WTC11 (cell line): ENCODE results near the gene HOXD12. TPM values are rescaled to one million over a fixed set of nuclear protein-coding genes. Genes with fewer than 3 reads are reported as not detected.

ENCODE experiments used
- ATAC-seq: fragments of 200-7000 bp; cut with Tn5 transposase; 2 replicates; pipeline ENCODE4 v1.10.0; 2021; ENCODE audit warnings: mild to moderate bottlenecking, moderate library complexity
- CTCF ChIA-PET: fragments of 300-600 bp; sonication (Branson Sonifier 250); formaldehyde crosslinking; loops from one replicate; lab custom pipeline; 2021; ENCODE audit warnings: antibody characterized with exemption; lab: Charles Lee
- POLR2A ChIA-PET: fragments of 350-600 bp; sonication (Branson Sonifier 250); formaldehyde crosslinking; loops from one replicate; lab custom pipeline; 2021; ENCODE audit warnings: antibody characterized with exemption; lab: Charles Lee
- DNase-seq: peaks from one replicate; pipeline ENCODE4 v3.0.0; 2021; ENCODE audit warnings: low spot score
- H3K27ac Mint-ChIP-seq: 2 replicates; pipeline ENCODE4 v1.8.0; 2021; ENCODE audit warnings: mixed read lengths
- H3K27me3 Mint-ChIP-seq: 2 replicates; pipeline ENCODE4 v1.8.0; 2021; ENCODE audit warnings: low read depth, mild to moderate bottlenecking, moderate library complexity, mixed read lengths
- H3K36me3 Mint-ChIP-seq: 2 replicates; pipeline ENCODE4 v1.8.0; 2021; ENCODE audit warnings: mixed read lengths
- H3K4me1 Mint-ChIP-seq: 2 replicates; pipeline ENCODE4 v1.8.0; 2022; ENCODE audit warnings: mixed read lengths
- H3K4me3 Mint-ChIP-seq: 2 replicates; pipeline ENCODE4 v1.8.0; 2021; ENCODE audit warnings: mild to moderate bottlenecking, moderate library complexity, mixed read lengths
- H3K9me3 Mint-ChIP-seq: 2 replicates; pipeline ENCODE4 v1.8.0; 2021; ENCODE audit warnings: mixed read lengths
- AFF4 ChIP-seq: sonication (generic); formaldehyde crosslinking; IDR thresholded peaks from 2 replicates; pipeline ENCODE4 v1.8.1; 2023; ENCODE audit warnings: mild to moderate bottlenecking, missing genetic modification reagents, borderline replicate concordance
- CDX4 ChIP-seq: fragments of 250-450 bp; sonication (Bioruptor Pico); IDR thresholded peaks from 2 replicates; pipeline ENCODE4 v1.9.0; 2021; ENCODE audit warnings: moderate library complexity, mild to moderate bottlenecking, inconsistent platforms, borderline replicate concordance
- CREM ChIP-seq: sonication (generic); formaldehyde crosslinking; IDR thresholded peaks from 2 replicates; pipeline ENCODE4 v1.8.1; 2022; ENCODE audit warnings: mild to moderate bottlenecking, missing genetic modification reagents, moderate library complexity
- ETV6 ChIP-seq: sonication (generic); formaldehyde crosslinking; IDR thresholded peaks from 2 replicates; pipeline ENCODE4 v1.8.1; 2022; ENCODE audit warnings: mild to moderate bottlenecking, missing genetic modification reagents
- MXD4 ChIP-seq: fragments of 250-450 bp; sonication (Bioruptor Pico); IDR thresholded peaks from 2 replicates; pipeline ENCODE4 v1.8.0; 2021; ENCODE audit warnings: mild to moderate bottlenecking, moderate library complexity, borderline replicate concordance
- ZBTB21 ChIP-seq: sonication (generic); formaldehyde crosslinking; IDR thresholded peaks from 2 replicates; pipeline ENCODE4 v1.8.1; 2023; ENCODE audit warnings: mild to moderate bottlenecking, missing genetic modification reagents, borderline replicate concordance
- ZMAT4 ChIP-seq: fragments of 250-450 bp; sonication (Bioruptor Pico); IDR thresholded peaks from 2 replicates; pipeline ENCODE4 v1.9.0; 2021; ENCODE audit warnings: mild to moderate bottlenecking
- ZNF416 ChIP-seq: fragments of 250-450 bp; sonication (Bioruptor Pico); IDR thresholded peaks from 2 replicates; pipeline ENCODE4 v1.9.0; 2021; ENCODE audit warnings: mild to moderate bottlenecking, inconsistent platforms
- total RNA-seq: library from RNA; stranded (reverse); gene quantifications from 3 replicates; pipeline ENCODE4 v1.2.3, GENCODE V29; 2021
- TF ChIP-seq, protein P1 (sequence below): sonication (generic); formaldehyde crosslinking; IDR thresholded peaks from 2 replicates; pipeline ENCODE4 v1.8.1; 2023; ENCODE audit warnings: mild to moderate bottlenecking, missing genetic modification reagents, moderate library complexity
- TF ChIP-seq, protein P2 (sequence below): sonication (generic); formaldehyde crosslinking; IDR thresholded peaks from 2 replicates; pipeline ENCODE4 v1.8.0; 2023; ENCODE audit warnings: missing genetic modification reagents

HOXD12 gene
- total RNA-seq, 1 experiment from 2014 or later: 0.17 TPM

- POLR2A ChIA-PET: no interaction called here
Measured at GRCh38 chr2:176103194-176103593, 3.6 kb downstream of the HOXD12 start.

DNA sequence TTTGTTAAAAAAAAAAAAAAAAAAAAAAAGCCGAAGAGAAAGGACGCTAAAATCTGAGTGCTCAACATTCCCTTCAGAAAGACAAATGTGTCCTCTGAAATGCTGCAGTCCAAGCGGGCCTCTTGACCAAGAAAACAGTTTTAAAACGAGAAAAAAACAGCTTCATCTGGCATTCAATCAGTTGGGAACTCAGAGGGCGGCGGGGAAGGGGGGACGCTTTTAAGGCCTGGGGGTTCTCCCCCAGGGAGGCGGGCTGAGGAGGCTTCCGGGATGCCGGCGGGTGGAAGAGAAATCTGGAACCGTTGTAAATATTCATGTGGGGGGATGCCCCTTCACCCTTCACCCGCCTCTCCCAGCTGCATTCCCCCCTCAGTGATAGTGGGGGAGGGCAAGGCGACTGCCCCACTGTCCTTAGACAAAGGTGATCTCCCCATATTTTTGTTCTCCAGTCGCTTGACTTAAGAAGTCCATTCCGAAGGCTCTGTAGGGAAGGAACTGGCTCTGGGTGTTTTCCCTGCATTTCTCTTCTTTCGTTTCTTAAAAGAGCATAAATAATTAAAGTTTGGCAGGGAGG is 4.2 kb downstream of the HOXD12 start:
- H3K4me1 Mint-ChIP-seq: peaks cover 49% of the 10 kb centered on the region
- ATAC-seq (no peak), DNase-seq (no peak)
- peaks cover 98% of the 10 kb centered on the region for H3K27me3 Mint-ChIP-seq
- POLR2A ChIA-PET: interaction anchor here (0.5 kb wide), 1 partner anchor 19 kb away, joined by 3 read pairs; no protein-coding TSS in a partner anchor
- H3K27ac Mint-ChIP-seq: no peak overlapping the region
- CTCF ChIA-PET: interaction anchor here (0.7 to 1.6 kb wide), 5 partner anchors 15 to 102 kb away, joined by 3 to 4 read pairs (median 3); partner anchors contain the start of gene LNPK
- H3K4me3 Mint-ChIP-seq: peak overlapping the region; percentile 60; the same call in 1 of the 2 replicates
- no peaks in the 10 kb centered on the region for H3K9me3 Mint-ChIP-seq
- no peaks in the 10 kb centered on the region for H3K36me3 Mint-ChIP-seq
- TF ChIP-seq, protein P1, sequence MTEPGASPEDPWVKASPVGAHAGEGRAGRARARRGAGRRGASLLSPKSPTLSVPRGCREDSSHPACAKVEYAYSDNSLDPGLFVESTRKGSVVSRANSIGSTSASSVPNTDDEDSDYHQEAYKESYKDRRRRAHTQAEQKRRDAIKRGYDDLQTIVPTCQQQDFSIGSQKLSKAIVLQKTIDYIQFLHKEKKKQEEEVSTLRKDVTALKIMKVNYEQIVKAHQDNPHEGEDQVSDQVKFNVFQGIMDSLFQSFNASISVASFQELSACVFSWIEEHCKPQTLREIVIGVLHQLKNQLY (CRISPR knock-in tag): no peak
- TF ChIP-seq, protein P2, sequence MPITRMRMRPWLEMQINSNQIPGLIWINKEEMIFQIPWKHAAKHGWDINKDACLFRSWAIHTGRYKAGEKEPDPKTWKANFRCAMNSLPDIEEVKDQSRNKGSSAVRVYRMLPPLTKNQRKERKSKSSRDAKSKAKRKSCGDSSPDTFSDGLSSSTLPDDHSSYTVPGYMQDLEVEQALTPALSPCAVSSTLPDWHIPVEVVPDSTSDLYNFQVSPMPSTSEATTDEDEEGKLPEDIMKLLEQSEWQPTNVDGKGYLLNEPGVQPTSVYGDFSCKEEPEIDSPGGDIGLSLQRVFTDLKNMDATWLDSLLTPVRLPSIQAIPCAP (CRISPR knock-in tag): no peak
- no peak for TF ChIP-seq ZBTB21 (CRISPR knock-in tag)
- TF ChIP-seq MXD4 (CRISPR knock-in tag): no peak
- TF ChIP-seq AFF4 (CRISPR knock-in tag): no peak

More at GRCh38 chr2:176103194-176103593, 3.6 kb downstream of the HOXD12 start:
- no peak overlapping the region for H3K4me3 Mint-ChIP-seq
- CTCF ChIA-PET: no interaction called here
- no peak overlapping the region for H3K27ac Mint-ChIP-seq
- H3K36me3 Mint-ChIP-seq: no peaks in the 10 kb centered on the region
- no peaks in the 10 kb centered on the region for H3K9me3 Mint-ChIP-seq
- DNase-seq (no peak), ATAC-seq (no peak)
- peaks cover 50% of the 10 kb centered on the region for H3K4me1 Mint-ChIP-seq
- peaks cover 98% of the 10 kb centered on the region for H3K27me3 Mint-ChIP-seq
- no peak for TF ChIP-seq ZMAT4 (CRISPR knock-in tag)
- TF ChIP-seq CREM (CRISPR knock-in tag): no peak
- no peak for TF ChIP-seq ZNF416 (CRISPR knock-in tag)
- TF ChIP-seq, all 79 proteins: peak for 0

DNA sequence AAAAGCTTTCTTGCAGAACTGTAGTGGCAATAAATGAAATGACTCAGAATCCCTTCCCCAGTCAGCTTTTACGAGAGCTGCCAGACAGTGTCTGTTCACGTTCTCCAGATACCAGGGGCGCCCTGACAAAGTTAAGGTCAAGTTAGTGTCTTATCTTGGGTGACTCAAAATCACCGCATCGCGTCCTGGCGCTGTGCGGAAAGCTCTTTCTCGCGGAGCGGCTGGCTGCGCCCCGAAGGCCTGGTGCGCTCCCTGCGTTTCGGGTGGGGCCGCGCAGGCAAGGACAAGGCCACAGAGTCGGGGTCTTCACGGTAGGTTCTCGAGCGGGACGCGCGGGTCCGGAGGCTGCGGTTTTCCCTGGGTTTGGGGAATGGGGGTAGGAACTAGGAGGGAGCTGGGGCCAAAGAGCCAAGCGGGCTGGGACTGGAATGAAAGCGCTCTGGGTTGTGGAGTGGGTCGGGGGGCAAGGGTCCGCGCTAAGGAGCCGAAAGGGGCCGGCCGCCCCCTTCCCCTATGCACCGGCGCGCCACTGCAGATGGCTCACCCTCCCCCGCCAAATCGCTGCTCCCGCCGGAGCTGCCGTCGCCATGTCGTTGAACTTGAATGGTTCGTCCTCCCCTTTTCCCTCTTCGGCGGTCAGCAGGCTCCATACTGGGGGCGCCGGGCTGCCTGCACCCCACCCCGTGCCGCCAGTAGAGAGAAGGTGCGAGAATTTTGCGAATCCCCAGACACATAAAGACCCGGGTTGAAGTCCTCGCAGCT is 4.9 kb downstream of the HOXD12 start:
- DNase-seq (no peak), ATAC-seq (0 out of 2 replicates have a peak, but pooled peaks have one; percentile 3)
- ChIA-PET POLR2A (no interaction called here), CTCF (interaction anchor here (0.6 to 1.6 kb wide), 8 partner anchors 14 to 533 kb away, joined by 3 to 4 read pairs (median 3); partner anchors contain the start of gene LNPK)
- no peaks in the 10 kb centered on the region for H3K9me3 Mint-ChIP-seq
- H3K27ac Mint-ChIP-seq: no peak overlapping the region
- H3K36me3 Mint-ChIP-seq: no peaks in the 10 kb centered on the region
- TF ChIP-seq CDX4 (CRISPR knock-in tag) (0 out of 2 replicates have a peak, but pooled peaks have one; percentile 38), ETV6 (CRISPR knock-in tag) (no peak)
- peak overlapping the region; percentile 60 for H3K4me3 Mint-ChIP-seq
- peaks cover 98% of the 10 kb centered on the region for H3K27me3 Mint-ChIP-seq
- peaks cover 49% of the 10 kb centered on the region for H3K4me1 Mint-ChIP-seq
